HEK293 (cell line): ENCODE data around the gene USO1.

ENCODE experiments used
- CTCF ChIA-PET: fragments of 350-600 bp; formaldehyde crosslinking; extraction: SDS; loops from one replicate; lab custom pipeline; 2021; ENCODE audit warnings: antibody characterized with exemption; lab: Yijun Ruan, JAX
- POLR2A ChIA-PET: fragments of 300-600 bp; formaldehyde crosslinking; extraction: SDS; loops from one replicate; lab custom pipeline; 2020; ENCODE audit warnings: antibody characterized with exemption, inconsistent platforms; lab: Yijun Ruan, JAX
- H3K27ac ChIP-seq: fragments of 200-500 bp; sonication (Bioruptor generic); 2 replicates; pipeline ENCODE4 v1.5.1; 2014; ENCODE audit warnings: low read depth, low read length, control low read depth, inconsistent platforms; ENCODE audit errors: extremely low read depth
- H3K36me3 ChIP-seq, 2 experiments: fragments of 200-500 bp in 1 of 2; sonication (Bioruptor generic) in 1 of 2; 1 replicate in 1 of 2; 2 replicates in 1 of 2; pipeline ENCODE4 v1.5.1; 2014 to 2017; ENCODE audit warnings: inconsistent platforms in 2 of 2, low read length in 2 of 2; ENCODE audit not compliant: control insufficient read depth in 2 of 2, insufficient read depth in 1 of 2
- H3K4me1 ChIP-seq: fragments of 200-500 bp; sonication (Bioruptor generic); 2 replicates; pipeline ENCODE4 v1.5.1; 2014; ENCODE audit warnings: mild to moderate bottlenecking, low read length, inconsistent platforms; ENCODE audit not compliant: control insufficient read depth, insufficient read depth
- H3K4me3 ChIP-seq: 2 replicates; pipeline ENCODE4 v1.5.1; 2011; ENCODE audit warnings: low read depth, mild to moderate bottlenecking, control low read depth, low read length, moderate library complexity
- H3K9me3 ChIP-seq: fragments of 200-500 bp; sonication (Bioruptor generic); 2 replicates; pipeline ENCODE4 v1.5.1; 2014; ENCODE audit warnings: low read depth, low read length, inconsistent platforms; ENCODE audit not compliant: control insufficient read depth, insufficient read depth
- FEZF1 ChIP-seq: fragments of 450-650 bp; formaldehyde crosslinking; IDR thresholded peaks from 2 replicates; pipeline ENCODE4 v1.5.1; 2016; ENCODE audit warnings: missing biosample characterization, missing genetic modification characterization
- GLI4 ChIP-seq: fragments of 450-650 bp; formaldehyde crosslinking; IDR thresholded peaks from 2 replicates; pipeline ENCODE4 v1.5.1; 2016; ENCODE audit warnings: missing biosample characterization, missing genetic modification characterization
- PATZ1 ChIP-seq: fragments of 450-650 bp; formaldehyde crosslinking; IDR thresholded peaks from 2 replicates; pipeline ENCODE4 v1.5.1; 2016; ENCODE audit warnings: missing biosample characterization, missing genetic modification characterization
- SETDB1 ChIP-seq: IDR thresholded peaks from one replicate; pipeline ENCODE4 v1.6.1; 2017; ENCODE audit warnings: mild to moderate bottlenecking, low read length, moderate library complexity, mixed read lengths; ENCODE audit not compliant: insufficient read length
- SP3 ChIP-seq: fragments of 450-650 bp; formaldehyde crosslinking; IDR thresholded peaks from 2 replicates; pipeline ENCODE4 v1.5.1; 2016; ENCODE audit warnings: missing biosample characterization, missing genetic modification characterization
- WT1 ChIP-seq: fragments of 450-650 bp; formaldehyde crosslinking; IDR thresholded peaks from 2 replicates; pipeline ENCODE4 v1.5.1; 2016; ENCODE audit warnings: missing biosample characterization, missing genetic modification characterization
- YY1 ChIP-seq: fragments of 450-650 bp; formaldehyde crosslinking; IDR thresholded peaks from 2 replicates; pipeline ENCODE4 v1.5.1; 2018; ENCODE audit warnings: missing biosample characterization, missing genetic modification characterization
- ZBTB20 ChIP-seq: fragments of 450-650 bp; formaldehyde crosslinking; IDR thresholded peaks from 2 replicates; pipeline ENCODE4 v1.5.1; 2016; ENCODE audit warnings: missing biosample characterization, missing genetic modification characterization
- ZFHX2 ChIP-seq: fragments of 450-650 bp; formaldehyde crosslinking; conservative IDR thresholded peaks from 2 replicates; pipeline ENCODE4 v1.5.1; 2016; ENCODE audit warnings: missing biosample characterization, missing genetic modification characterization
- ZFP3 ChIP-seq: fragments of 450-650 bp; formaldehyde crosslinking; IDR thresholded peaks from 2 replicates; pipeline ENCODE4 v1.5.1; 2016; ENCODE audit warnings: low read depth, missing biosample characterization, missing genetic modification characterization
- ZFP69B ChIP-seq: fragments of 450-650 bp; formaldehyde crosslinking; IDR thresholded peaks from 2 replicates; pipeline ENCODE4 v1.5.1; 2016; ENCODE audit warnings: missing biosample characterization, missing genetic modification characterization
- ZNF121 ChIP-seq: fragments of 450-650 bp; formaldehyde crosslinking; IDR thresholded peaks from 2 replicates; pipeline ENCODE4 v1.5.1; 2016; ENCODE audit warnings: missing biosample characterization, missing genetic modification characterization
- ZNF133 ChIP-seq: fragments of 450-650 bp; formaldehyde crosslinking; IDR thresholded peaks from 2 replicates; pipeline ENCODE4 v1.5.1; 2016; ENCODE audit warnings: missing biosample characterization, missing genetic modification characterization
- ZNF138 ChIP-seq: fragments of 450-650 bp; formaldehyde crosslinking; IDR thresholded peaks from 2 replicates; pipeline ENCODE4 v1.5.1; 2016; ENCODE audit warnings: missing biosample characterization, missing genetic modification characterization, borderline replicate concordance
- ZNF2 ChIP-seq: fragments of 450-650 bp; formaldehyde crosslinking; IDR thresholded peaks from 2 replicates; pipeline ENCODE4 v1.5.1; 2016; ENCODE audit warnings: missing biosample characterization, missing genetic modification characterization
- ZNF404 ChIP-seq: fragments of 450-650 bp; formaldehyde crosslinking; IDR thresholded peaks from 2 replicates; pipeline ENCODE4 v1.5.1; 2017; ENCODE audit warnings: missing biosample characterization, missing genetic modification characterization
- ZNF423 ChIP-seq: fragments of 450-650 bp; formaldehyde crosslinking; IDR thresholded peaks from 2 replicates; pipeline ENCODE4 v1.5.1; 2016; ENCODE audit warnings: missing biosample characterization, missing genetic modification characterization
- ZNF560 ChIP-seq: fragments of 450-650 bp; formaldehyde crosslinking; IDR thresholded peaks from 2 replicates; pipeline ENCODE4 v1.5.1; 2017; ENCODE audit warnings: missing biosample characterization, missing genetic modification characterization, borderline replicate concordance
- ZNF624 ChIP-seq: fragments of 450-650 bp; formaldehyde crosslinking; IDR thresholded peaks from 2 replicates; pipeline ENCODE4 v1.5.1; 2017; ENCODE audit warnings: missing biosample characterization, missing genetic modification characterization
- ZNF660 ChIP-seq: fragments of 450-650 bp; IDR thresholded peaks from 2 replicates; pipeline ENCODE4 v1.5.1; 2018; ENCODE audit warnings: missing biosample characterization, mild to moderate bottlenecking, missing genetic modification characterization
- ZNF677 ChIP-seq: fragments of 450-650 bp; IDR thresholded peaks from 2 replicates; pipeline ENCODE4 v1.5.0; 2018; ENCODE audit warnings: missing biosample characterization, mild to moderate bottlenecking, missing genetic modification characterization, moderate library complexity
- ZSCAN23 ChIP-seq: fragments of 450-650 bp; formaldehyde crosslinking; IDR thresholded peaks from 2 replicates; pipeline ENCODE4 v1.5.1; 2016; ENCODE audit warnings: missing biosample characterization, missing genetic modification characterization
- TF ChIP-seq, protein P1 (sequence below): fragments of 450-650 bp; formaldehyde crosslinking; IDR thresholded peaks from 2 replicates; pipeline ENCODE4 v1.5.1; 2016; ENCODE audit warnings: missing biosample characterization, missing genetic modification characterization, borderline replicate concordance
- TF ChIP-seq, protein P2 (sequence below): fragments of 450-650 bp; formaldehyde crosslinking; IDR thresholded peaks from 2 replicates; pipeline ENCODE4 v1.5.1; 2017; ENCODE audit warnings: missing biosample characterization, missing genetic modification characterization
- TF ChIP-seq, protein P3 (sequence below): fragments of 450-650 bp; formaldehyde crosslinking; IDR thresholded peaks from 2 replicates; pipeline ENCODE4 v1.5.1; 2016; ENCODE audit warnings: missing biosample characterization, missing genetic modification characterization

USO1 gene, protein sequence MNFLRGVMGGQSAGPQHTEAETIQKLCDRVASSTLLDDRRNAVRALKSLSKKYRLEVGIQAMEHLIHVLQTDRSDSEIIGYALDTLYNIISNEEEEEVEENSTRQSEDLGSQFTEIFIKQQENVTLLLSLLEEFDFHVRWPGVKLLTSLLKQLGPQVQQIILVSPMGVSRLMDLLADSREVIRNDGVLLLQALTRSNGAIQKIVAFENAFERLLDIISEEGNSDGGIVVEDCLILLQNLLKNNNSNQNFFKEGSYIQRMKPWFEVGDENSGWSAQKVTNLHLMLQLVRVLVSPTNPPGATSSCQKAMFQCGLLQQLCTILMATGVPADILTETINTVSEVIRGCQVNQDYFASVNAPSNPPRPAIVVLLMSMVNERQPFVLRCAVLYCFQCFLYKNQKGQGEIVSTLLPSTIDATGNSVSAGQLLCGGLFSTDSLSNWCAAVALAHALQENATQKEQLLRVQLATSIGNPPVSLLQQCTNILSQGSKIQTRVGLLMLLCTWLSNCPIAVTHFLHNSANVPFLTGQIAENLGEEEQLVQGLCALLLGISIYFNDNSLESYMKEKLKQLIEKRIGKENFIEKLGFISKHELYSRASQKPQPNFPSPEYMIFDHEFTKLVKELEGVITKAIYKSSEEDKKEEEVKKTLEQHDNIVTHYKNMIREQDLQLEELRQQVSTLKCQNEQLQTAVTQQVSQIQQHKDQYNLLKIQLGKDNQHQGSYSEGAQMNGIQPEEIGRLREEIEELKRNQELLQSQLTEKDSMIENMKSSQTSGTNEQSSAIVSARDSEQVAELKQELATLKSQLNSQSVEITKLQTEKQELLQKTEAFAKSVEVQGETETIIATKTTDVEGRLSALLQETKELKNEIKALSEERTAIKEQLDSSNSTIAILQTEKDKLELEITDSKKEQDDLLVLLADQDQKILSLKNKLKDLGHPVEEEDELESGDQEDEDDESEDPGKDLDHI

DNA sequence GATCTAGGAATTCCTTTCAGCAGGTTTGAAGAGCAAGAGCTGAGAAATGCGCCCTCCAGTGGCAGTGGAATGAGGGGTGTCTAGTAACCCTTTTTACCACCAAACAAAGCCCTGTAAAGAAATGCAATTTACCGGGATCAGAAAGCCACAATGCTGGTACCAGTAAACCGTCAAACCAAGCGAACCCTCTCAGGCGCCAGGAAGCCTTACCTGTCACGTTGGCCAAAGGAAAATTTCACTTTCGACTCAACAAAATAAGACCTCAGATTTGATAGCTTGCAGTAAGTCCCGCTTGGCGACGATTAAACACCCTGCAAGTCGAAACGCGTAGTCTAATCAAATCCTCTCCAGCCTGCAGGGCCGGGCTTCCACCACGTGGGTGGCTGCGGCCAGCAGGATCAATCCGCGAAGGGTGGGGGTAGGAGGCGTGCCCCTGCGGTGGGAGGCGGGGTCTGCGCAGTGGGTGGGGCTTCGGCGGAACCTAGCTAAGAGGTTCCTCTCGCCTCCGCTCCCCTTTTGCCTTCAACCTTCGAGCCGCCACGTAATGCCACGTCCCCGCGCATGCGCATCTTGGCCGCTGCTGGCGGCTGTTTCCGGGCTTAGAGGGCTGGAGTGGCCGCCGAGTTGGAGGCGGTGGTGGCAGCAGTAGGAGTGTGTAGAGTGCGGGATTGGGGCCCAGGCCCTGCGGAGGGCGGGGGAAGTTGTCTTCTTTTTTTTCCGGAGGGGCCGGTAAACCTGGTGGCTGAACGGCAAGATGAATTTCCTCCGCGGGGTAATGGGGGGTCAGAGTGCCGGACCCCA is at the start of gene USO1:
Gene USO1 (plus strand): TSS at position 512 of the 801 bp plus-strand sequence. CDS start 243 bp downstream, at position 755.
- Histone ChIP-seq H3K9me3 (no peaks in the 10 kb centered on the region), H3K27ac (peak within 1 kb of the TSS; percentile 57), H3K36me3 (no peaks in the 10 kb centered on the region), H3K4me3 (peak within 1 kb of the TSS; percentile 95), H3K4me1 (no peaks in the 10 kb centered on the region)
- POLR2A ChIA-PET: interaction anchor here (0.5 to 3.4 kb wide), 19 partner anchors 9 to 791 kb away, joined by 3 to 44 read pairs (median 4); partner anchors contain the start of genes CDKL2, G3BP2, NAAA and RCHY1
- CTCF ChIA-PET: interaction anchor here (0.6 to 1.8 kb wide), 22 partner anchors 9 to 334 kb away, joined by 3 to 9 read pairs (median 6); partner anchors contain the start of gene G3BP2
- TF ChIP-seq GLI4 (tag by site-specific recombination) (no peak), ZNF624 (tag by site-specific recombination) (no peak), SETDB1 (no peak), FEZF1 (tag by site-specific recombination) (no peak), YY1 (tag by site-specific recombination) (no peak), ZFP69B (peak; percentile 47; the same call in 1 of the 2 replicates), ZNF660 (tag by site-specific recombination) (0 out of 2 replicates have a peak, but pooled peaks have one; percentile 49), ZNF138 (tag by site-specific recombination) (no peak), ZBTB20 (tag by site-specific recombination) (peak; percentile 59; the same call in 1 of the 2 replicates), ZSCAN23 (peak; percentile 39; the same call in 1 of the 2 replicates), SP3 (tag by site-specific recombination) (peak; percentile 83), ZNF560 (tag by site-specific recombination) (no peak), ZFHX2 (tag by site-specific recombination) (peak; percentile 78), ZNF423 (no peak), PATZ1 (tag by site-specific recombination) (peak; percentile 62), ZFP3 (tag by site-specific recombination) (0 out of 2 replicates have a peak, but pooled peaks have one; percentile 23), ZNF2 (tag by site-specific recombination) (0 out of 2 replicates have a peak, but pooled peaks have one; percentile 51), ZNF677 (tag by site-specific recombination) (no peak), ZNF404 (no peak), ZNF133 (no peak), WT1 (no peak), ZNF121 (tag by site-specific recombination) (no peak)
- TF ChIP-seq, protein P1, sequence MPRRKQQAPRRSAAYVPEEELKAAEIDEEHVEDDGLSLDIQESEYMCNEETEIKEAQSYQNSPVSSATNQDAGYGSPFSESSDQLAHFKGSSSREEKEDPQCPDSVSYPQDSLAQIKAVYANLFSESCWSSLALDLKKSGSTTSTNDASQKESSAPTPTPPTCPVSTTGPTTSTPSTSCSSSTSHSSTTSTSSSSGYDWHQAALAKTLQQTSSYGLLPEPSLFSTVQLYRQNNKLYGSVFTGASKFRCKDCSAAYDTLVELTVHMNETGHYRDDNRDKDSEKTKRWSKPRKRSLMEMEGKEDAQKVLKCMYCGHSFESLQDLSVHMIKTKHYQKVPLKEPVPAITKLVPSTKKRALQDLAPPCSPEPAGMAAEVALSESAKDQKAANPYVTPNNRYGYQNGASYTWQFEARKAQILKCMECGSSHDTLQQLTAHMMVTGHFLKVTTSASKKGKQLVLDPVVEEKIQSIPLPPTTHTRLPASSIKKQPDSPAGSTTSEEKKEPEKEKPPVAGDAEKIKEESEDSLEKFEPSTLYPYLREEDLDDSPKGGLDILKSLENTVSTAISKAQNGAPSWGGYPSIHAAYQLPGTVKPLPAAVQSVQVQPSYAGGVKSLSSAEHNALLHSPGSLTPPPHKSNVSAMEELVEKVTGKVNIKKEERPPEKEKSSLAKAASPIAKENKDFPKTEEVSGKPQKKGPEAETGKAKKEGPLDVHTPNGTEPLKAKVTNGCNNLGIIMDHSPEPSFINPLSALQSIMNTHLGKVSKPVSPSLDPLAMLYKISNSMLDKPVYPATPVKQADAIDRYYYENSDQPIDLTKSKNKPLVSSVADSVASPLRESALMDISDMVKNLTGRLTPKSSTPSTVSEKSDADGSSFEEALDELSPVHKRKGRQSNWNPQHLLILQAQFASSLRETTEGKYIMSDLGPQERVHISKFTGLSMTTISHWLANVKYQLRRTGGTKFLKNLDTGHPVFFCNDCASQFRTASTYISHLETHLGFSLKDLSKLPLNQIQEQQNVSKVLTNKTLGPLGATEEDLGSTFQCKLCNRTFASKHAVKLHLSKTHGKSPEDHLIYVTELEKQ (tag by site-specific recombination): no peak
- TF ChIP-seq, protein P2, sequence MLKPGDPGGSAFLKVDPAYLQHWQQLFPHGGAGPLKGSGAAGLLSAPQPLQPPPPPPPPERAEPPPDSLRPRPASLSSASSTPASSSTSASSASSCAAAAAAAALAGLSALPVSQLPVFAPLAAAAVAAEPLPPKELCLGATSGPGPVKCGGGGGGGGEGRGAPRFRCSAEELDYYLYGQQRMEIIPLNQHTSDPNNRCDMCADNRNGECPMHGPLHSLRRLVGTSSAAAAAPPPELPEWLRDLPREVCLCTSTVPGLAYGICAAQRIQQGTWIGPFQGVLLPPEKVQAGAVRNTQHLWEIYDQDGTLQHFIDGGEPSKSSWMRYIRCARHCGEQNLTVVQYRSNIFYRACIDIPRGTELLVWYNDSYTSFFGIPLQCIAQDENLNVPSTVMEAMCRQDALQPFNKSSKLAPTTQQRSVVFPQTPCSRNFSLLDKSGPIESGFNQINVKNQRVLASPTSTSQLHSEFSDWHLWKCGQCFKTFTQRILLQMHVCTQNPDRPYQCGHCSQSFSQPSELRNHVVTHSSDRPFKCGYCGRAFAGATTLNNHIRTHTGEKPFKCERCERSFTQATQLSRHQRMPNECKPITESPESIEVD (tag by site-specific recombination): no peak
- TF ChIP-seq, protein P3, sequence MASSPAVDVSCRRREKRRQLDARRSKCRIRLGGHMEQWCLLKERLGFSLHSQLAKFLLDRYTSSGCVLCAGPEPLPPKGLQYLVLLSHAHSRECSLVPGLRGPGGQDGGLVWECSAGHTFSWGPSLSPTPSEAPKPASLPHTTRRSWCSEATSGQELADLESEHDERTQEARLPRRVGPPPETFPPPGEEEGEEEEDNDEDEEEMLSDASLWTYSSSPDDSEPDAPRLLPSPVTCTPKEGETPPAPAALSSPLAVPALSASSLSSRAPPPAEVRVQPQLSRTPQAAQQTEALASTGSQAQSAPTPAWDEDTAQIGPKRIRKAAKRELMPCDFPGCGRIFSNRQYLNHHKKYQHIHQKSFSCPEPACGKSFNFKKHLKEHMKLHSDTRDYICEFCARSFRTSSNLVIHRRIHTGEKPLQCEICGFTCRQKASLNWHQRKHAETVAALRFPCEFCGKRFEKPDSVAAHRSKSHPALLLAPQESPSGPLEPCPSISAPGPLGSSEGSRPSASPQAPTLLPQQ (tag by site-specific recombination): no peak
